Stimulated activated CD4-positive, alpha-beta T cell treated with anti-CD3 and anti-CD28 coated beads, TNF-alpha, amount 100 ng/mL, for 1 hour (primary cell): ENCODE measurements around the gene EPHB2.

Source experiments
- DNase-seq, 3 donors: peaks; one replicate each; pipeline ENCODE4 v3.0.0-alpha.2; 2020; ENCODE audit warnings: low read depth in 3 of 3, low spot score in 1 of 3

The EPHB2 gene

GRCh38 chr1:22876359-22877111, 165.9 kb downstream of the EPHB2 start:
- DNase-seq = no peak

- no peak for DNase-seq
Observed at GRCh38 chr1:22877112-22877915, 166.7 kb downstream of the EPHB2 start.

GRCh38 chr1:22877980-22878379, 167.3 kb downstream of the EPHB2 start:
- DNase-seq = no peak

DNA sequence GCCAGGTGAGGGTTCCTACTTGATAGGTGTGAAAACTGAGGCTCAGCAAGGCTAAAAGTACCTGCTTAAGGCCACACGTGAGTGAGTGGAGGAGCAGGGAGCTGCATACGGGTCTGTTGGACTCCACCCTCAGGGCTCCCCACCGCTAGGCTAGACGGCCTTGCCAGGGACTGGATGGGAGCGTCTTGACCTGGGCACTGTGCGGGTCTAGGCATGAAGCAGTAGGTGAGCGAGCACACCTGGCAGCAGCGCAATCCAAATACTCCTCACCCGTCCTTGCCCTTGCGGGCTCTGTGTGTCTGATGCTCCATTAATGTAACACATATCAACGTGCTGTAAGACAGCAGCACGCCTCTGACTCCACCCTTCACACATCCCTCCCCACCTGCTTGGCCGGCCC, 168.0 kb downstream of the EPHB2 start:
- no peak for DNase-seq

- no peak for DNase-seq
Observed at GRCh38 chr1:22879445-22879844, 168.8 kb downstream of the EPHB2 start.

DNA sequence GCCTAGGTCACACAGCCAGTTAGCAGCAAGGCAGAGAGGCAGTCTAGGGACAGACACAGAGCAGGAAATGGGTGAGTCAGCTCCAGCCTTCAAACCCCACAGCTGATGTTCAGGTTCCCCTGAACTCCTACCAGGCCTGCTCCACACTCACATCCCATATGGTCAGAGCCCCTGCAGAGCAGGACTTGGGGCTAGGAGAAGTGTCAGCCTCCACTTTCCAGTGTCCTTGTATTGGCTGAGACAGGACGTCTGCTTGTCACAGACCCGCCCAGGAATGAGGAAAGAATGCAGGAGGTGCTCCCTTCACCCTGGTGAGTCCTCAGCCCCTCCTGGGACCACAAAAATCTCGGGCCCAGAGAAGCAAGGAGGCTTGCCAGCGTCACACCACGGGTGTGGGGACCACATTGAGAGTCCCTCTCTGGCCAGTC, 169.5 kb downstream of the EPHB2 start:
- DNase-seq = no peak

- no peak for DNase-seq
Observed at GRCh38 chr1:22883406-22883805, 172.8 kb downstream of the EPHB2 start.

GRCh38 chr1:22884806-22885530, 174.3 kb downstream of the EPHB2 start:
- no peak for DNase-seq

DNA sequence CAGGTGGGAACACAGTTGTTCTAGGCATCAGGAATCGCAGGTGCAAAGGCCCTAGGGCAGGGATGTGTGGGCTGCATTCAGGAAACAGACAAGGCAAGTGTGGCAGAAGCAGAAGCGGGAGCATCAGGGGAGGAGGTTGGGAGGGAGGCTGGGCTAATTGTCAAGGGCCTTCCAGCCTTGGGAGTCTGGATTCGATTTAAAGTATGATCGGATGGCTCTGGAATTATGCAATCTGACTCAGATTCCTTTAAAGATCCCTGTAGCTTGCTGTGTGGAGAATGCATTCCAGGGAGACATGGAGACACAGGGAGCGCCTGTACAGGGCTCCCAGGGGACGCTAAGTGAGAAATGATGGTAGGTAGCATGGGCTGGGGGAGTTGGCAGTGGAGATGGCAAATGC, 175.6 kb downstream of the EPHB2 start:
- no peak for DNase-seq

- no peak for DNase-seq
Observed at GRCh38 chr1:22887491-22887890, 176.9 kb downstream of the EPHB2 start.

DNA sequence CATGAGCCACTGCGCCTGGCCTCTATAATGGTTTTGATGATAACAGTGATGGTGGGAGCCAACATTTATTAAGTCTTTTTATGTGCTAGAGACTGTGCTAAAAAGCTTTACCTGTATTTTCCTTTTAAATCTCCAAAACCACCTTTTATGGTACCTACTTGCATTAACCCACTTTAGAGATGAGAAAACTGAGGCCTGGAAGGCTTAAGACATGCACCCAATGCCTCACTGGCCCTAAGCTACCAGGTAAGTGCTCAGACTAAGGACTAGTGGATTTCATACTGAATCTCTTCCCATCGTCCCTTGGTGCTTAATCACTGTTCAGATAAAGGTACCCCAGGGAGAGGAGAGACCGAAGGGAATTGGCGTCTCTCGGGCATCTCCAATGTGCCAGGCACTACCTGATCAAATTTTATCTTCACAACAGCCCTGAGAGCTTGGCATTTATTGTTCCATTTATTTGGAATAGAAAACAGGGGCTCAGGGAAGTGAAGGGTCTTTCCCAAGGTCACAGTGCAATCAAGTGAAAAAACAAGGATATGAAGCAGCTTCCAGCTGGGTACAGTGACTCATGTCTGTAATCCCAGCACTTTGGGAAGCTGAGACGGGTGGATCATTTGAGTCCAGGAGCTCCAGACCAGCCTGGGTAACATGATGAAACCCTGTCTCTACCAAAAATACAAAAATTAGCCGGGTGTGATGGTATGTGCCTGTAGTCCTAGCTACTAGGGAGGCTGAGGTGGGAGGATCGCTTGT, 177.9 kb downstream of the EPHB2 start:
- no peak for DNase-seq

DNA sequence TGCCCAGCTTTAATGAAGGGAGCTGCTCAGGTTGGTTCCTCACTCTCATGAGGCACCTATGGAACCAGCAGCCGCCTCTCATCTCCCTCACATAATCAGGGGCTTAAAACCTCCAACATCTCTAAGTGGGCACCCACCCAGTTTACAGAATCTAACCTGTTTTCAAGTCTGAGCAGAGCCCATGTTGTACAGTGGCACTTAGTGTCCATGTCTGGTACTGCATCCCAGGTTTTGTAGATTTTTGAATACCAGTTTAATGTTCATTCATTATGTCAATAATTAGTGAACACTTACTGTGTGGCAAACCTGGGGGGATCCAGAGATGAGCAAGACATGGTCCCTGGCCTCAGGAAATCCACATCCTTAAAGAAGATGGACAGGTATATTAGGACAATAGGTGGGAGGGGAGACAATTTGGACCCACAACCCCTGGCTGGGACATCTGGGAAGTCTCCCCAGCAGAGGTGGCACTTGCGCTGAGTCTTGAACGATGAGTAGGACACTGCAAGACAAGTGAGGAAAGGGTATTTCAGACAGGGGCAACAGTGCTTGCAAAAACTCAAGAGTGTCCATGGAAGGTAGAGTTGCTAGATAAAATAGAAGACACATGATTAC, 178.7 kb downstream of the EPHB2 start:
- DNase-seq = no peak

DNA sequence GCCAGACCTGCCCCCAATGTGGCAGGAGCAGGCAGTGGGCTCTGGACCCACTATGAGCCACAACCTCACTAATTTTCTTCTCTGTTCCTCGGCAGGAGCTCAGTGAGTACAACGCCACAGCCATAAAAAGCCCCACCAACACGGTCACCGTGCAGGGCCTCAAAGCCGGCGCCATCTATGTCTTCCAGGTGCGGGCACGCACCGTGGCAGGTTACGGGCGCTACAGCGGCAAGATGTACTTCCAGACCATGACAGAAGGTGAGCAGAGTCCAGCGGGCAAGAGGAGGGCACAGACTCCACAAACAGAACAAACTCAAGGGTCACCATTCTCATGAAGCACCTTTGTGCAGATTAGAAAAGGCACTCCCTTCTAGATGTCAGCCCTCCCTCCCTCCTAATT, 182.2 kb downstream of the EPHB2 start:
- DNase-seq = no peak

DNA sequence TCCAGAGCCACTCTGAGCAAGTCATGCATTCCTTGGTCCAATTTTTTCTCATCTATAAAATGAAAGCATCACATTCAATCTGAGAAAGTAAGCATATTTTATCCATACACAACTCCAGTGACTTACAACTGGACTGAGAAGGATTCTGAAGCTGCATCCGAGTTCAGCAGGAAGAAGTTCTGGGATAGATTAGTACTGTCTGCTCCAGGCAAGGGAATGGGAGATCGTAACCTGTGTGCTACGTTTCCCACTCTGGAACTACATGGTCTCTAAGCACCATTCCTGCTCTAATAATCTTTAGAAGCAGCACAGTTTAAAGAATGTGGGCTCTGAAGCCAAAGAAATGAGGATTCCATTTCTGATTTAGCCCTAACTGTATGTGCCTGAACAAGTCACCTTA, 182.7 kb downstream of the EPHB2 start:
- DNase-seq = no peak

DNA sequence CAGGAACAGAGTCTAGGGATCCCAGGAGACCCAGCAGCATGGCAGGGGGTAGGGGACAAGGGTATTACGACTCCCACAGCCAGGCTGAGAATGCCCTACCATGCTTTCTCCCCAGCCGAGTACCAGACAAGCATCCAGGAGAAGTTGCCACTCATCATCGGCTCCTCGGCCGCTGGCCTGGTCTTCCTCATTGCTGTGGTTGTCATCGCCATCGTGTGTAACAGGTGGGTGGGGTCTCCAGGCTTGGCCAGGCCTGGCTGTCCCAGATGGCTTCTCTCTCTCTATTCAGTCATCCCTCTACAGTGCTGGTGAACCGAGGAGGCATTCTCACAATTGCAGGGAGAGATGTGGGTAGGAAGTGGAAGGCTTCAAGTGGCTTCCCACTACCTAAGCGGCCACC, 184.7 kb downstream of the EPHB2 start:
- DNase-seq = no peak

GRCh38 chr1:22896184-22896583, 185.5 kb downstream of the EPHB2 start:
- DNase-seq = no peak

GRCh38 chr1:22900451-22900850, 189.8 kb downstream of the EPHB2 start:
- DNase-seq = no peak

GRCh38 chr1:22903113-22903512, 192.5 kb downstream of the EPHB2 start:
- no peak for DNase-seq

- DNase-seq = no peak
Observed at GRCh38 chr1:22906968-22907367, 196.3 kb downstream of the EPHB2 start.

- DNase-seq = no peak
Observed at GRCh38 chr1:22907528-22907927, 196.9 kb downstream of the EPHB2 start.
